Neural cell (in vitro differentiated cells): Measurements from ENCODE around the gene ZNF35.

ENCODE experiments used
- EZH2 ChIP-seq: fragments of 200-600, 300-800 bp; shearing (Covaris generic), sonication (generic); IDR thresholded peaks from 2 replicates; pipeline ENCODE4 v1.6.1; 2014; ENCODE audit warnings: antibody characterized with exemption, low read length, borderline replicate concordance, mild to moderate bottlenecking; ENCODE audit not compliant: insufficient read depth, poor library complexity, severe bottlenecking
- POLR2AphosphoS5 ChIP-seq: IDR thresholded peaks from 2 replicates; pipeline ENCODE4 v1.6.1; 2012
- TF ChIP-seq, protein P1 (sequence below): fragments of 450-650 bp; IDR thresholded peaks from 2 replicates; pipeline ENCODE4 v1.5.1; 2014; ENCODE audit warnings: antibody characterized with exemption, mild to moderate bottlenecking, moderate library complexity; ENCODE audit not compliant: poor library complexity, severe bottlenecking

DNA sequence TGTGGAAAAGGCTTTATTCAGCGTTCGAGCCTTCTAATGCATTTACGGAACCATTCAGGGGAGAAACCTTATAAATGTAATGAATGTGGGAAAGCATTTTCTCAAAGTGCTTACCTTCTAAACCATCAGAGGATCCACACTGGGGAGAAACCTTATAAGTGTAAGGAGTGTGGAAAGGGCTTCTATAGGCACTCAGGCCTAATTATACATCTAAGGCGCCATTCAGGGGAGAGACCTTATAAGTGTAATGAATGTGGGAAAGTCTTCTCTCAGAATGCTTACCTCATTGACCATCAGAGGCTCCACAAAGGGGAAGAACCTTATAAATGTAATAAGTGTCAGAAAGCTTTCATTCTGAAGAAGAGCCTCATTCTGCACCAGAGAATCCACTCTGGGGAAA, 6.2 kb upstream of the ZNF35 start:
- TF ChIP-seq, protein P1, sequence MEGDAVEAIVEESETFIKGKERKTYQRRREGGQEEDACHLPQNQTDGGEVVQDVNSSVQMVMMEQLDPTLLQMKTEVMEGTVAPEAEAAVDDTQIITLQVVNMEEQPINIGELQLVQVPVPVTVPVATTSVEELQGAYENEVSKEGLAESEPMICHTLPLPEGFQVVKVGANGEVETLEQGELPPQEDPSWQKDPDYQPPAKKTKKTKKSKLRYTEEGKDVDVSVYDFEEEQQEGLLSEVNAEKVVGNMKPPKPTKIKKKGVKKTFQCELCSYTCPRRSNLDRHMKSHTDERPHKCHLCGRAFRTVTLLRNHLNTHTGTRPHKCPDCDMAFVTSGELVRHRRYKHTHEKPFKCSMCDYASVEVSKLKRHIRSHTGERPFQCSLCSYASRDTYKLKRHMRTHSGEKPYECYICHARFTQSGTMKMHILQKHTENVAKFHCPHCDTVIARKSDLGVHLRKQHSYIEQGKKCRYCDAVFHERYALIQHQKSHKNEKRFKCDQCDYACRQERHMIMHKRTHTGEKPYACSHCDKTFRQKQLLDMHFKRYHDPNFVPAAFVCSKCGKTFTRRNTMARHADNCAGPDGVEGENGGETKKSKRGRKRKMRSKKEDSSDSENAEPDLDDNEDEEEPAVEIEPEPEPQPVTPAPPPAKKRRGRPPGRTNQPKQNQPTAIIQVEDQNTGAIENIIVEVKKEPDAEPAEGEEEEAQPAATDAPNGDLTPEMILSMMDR, result no peak
- TF ChIP-seq POLR2AphosphoS5, result no peak
- TF ChIP-seq EZH2, result no peak
